ENCODE measurements around the gene COL11A1. TPM values are rescaled to one million over a fixed set of nuclear protein-coding genes. Genes with fewer than 3 reads are reported as not detected.
A peak's percentile ranks its signal among the peaks of the same experiment; 100 is the strongest.
"Not testable (repeated sequence)": the region's sequence is repeated elsewhere in the genome, so short reads cannot be mapped to it uniquely, and the experiment has no call there.

Gene COL11A1
- total RNA-seq, 2 experiments from 2014 or later, result not detected

GRCh38 chr1:103056423-103056822, 51.9 kb downstream of the COL11A1 start:
- Mint-ChIP-seq H3K27ac (no peak overlapping the region), H3K9me3 (peaks cover 2% of the 10 kb centered on the region), H3K36me3 (ENCODE audit: low read depth) (no peaks in the 10 kb centered on the region), H3K4me1 (no peaks in the 10 kb centered on the region), H3K4me3 (no peak overlapping the region), H3K27me3 (no peaks in the 10 kb centered on the region)
- ChIA-PET CTCF (no interaction called here), POLR2A (no interaction called here)
- DNase-seq, result no peak

DNA sequence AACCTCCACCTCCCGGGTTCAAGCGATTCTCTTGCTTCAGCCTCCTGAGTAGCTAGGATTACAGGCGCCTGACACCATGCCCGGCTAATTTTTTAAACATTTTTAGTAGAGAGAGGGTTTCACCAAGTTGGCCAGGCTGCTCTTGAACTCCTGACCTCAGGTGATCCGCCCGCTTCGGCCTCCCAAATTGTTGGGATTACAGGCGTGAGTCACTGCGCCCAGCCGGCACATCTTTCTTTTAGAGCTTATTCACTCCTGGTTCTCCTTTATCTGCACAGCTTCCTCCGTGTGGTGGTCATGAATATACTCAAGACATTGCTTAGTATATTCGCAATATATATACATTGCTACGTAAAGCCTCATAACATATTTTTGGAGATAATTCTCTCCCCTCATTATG, 80.2 kb downstream of the COL11A1 start:
- H3K36me3 Mint-ChIP-seq (ENCODE audit: low read depth); DNase-seq; H3K9me3 Mint-ChIP-seq; CTCF ChIA-PET; H3K27ac Mint-ChIP-seq; H3K27me3 Mint-ChIP-seq; POLR2A ChIA-PET; H3K4me3 Mint-ChIP-seq; H3K4me1 Mint-ChIP-seq: not testable (repeated sequence)

GRCh38 chr1:103025858-103026409, 82.4 kb downstream of the COL11A1 start:
- POLR2A ChIA-PET, result no interaction called here
- no peaks in the 10 kb centered on the region for H3K27me3 Mint-ChIP-seq
- no peak overlapping the region for H3K27ac Mint-ChIP-seq
- no peaks in the 10 kb centered on the region for H3K9me3 Mint-ChIP-seq
- H3K36me3 Mint-ChIP-seq (ENCODE audit: low read depth), result no peaks in the 10 kb centered on the region
- no peak overlapping the region for H3K4me3 Mint-ChIP-seq
- no peaks in the 10 kb centered on the region for H3K4me1 Mint-ChIP-seq
- CTCF ChIA-PET, result no interaction called here
- no peak for DNase-seq

GRCh38 chr1:103024051-103024450, 84.3 kb downstream of the COL11A1 start:
- Mint-ChIP-seq H3K27me3 (no peaks in the 10 kb centered on the region), H3K4me1 (no peaks in the 10 kb centered on the region), H3K36me3 (ENCODE audit: low read depth) (no peaks in the 10 kb centered on the region), H3K4me3 (no peak overlapping the region), H3K9me3 (no peaks in the 10 kb centered on the region), H3K27ac (no peak overlapping the region)
- CTCF ChIA-PET, result no interaction called here
- POLR2A ChIA-PET, result no interaction called here
- no peak for DNase-seq

DNA sequence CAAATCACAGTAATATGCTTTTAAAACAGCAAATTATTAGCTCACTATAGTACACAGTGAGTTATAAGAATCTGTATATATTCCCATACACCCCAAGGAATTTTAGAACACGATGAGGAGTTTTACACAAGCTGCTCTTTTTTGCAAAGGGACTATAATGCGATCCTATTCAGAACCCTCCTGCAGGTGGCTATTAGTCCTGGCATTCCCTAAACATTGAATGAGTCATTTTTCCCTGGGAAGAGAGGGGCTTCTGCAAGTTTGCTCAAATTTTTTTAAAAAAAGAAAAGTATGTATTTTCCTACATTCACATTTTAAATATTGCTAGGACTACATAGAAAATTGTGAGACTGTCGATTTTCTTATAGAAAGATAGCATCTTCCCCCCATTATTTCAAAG, 106.3 kb downstream of the COL11A1 start:
- no peak for DNase-seq
- Mint-ChIP-seq H3K27ac (no peak overlapping the region), H3K9me3 (no peaks in the 10 kb centered on the region), H3K4me1 (no peaks in the 10 kb centered on the region), H3K4me3 (no peak overlapping the region), H3K36me3 (ENCODE audit: low read depth) (no peaks in the 10 kb centered on the region), H3K27me3 (no peaks in the 10 kb centered on the region)
- ChIA-PET CTCF (no interaction called here), POLR2A (no interaction called here)

DNA sequence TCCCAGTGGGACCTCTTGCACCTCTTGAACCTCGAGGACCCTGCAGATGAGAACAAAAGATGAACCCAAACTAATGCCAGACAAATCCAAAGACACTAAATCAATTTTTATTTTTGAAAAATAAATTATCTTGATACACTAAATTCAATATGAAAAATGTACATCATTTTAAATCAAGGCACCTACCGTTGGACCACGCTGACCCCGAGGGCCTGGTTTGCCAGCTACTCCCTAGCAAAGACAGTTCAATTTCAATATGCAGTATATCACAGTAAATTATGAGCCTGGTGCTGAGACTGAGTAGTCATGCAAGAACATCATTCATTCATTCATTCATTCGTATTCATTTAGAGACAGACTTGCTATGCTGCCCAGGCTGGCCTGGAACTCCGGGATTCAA, 129.4 kb downstream of the COL11A1 start:
- no peaks in the 10 kb centered on the region for H3K9me3 Mint-ChIP-seq
- CTCF ChIA-PET, result no interaction called here
- no peaks in the 10 kb centered on the region for H3K36me3 Mint-ChIP-seq (ENCODE audit: low read depth)
- no peaks in the 10 kb centered on the region for H3K27me3 Mint-ChIP-seq
- no peak for DNase-seq
- no peak overlapping the region for H3K27ac Mint-ChIP-seq
- H3K4me1 Mint-ChIP-seq, result no peaks in the 10 kb centered on the region
- no peak overlapping the region for H3K4me3 Mint-ChIP-seq
- POLR2A ChIA-PET, result no interaction called here

DNA sequence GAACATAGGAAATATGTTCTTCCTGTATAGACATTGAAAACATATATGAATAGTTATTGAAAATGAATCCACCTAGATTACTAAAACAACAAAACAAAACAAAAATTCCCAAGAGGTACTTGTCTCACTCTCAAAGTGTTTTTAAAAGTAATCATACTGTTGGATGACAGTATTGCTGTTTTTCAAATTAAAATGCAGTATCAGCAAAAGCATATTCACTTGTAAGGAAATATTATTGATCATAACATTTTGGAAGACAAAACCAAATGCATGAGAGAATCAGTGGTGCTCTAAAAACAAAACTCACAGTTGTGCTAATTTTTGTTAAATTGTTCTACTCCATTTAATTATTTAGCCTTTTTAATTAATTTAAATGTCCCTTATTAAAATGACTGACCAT, 131.0 kb downstream of the COL11A1 start:
- DNase-seq, result no peak
- H3K36me3 Mint-ChIP-seq (ENCODE audit: low read depth), result no peaks in the 10 kb centered on the region
- H3K9me3 Mint-ChIP-seq, result no peaks in the 10 kb centered on the region
- no peak overlapping the region for H3K4me3 Mint-ChIP-seq
- H3K4me1 Mint-ChIP-seq, result no peaks in the 10 kb centered on the region
- ChIA-PET CTCF (no interaction called here), POLR2A (no interaction called here)
- no peak overlapping the region for H3K27ac Mint-ChIP-seq
- H3K27me3 Mint-ChIP-seq, result no peaks in the 10 kb centered on the region

DNA sequence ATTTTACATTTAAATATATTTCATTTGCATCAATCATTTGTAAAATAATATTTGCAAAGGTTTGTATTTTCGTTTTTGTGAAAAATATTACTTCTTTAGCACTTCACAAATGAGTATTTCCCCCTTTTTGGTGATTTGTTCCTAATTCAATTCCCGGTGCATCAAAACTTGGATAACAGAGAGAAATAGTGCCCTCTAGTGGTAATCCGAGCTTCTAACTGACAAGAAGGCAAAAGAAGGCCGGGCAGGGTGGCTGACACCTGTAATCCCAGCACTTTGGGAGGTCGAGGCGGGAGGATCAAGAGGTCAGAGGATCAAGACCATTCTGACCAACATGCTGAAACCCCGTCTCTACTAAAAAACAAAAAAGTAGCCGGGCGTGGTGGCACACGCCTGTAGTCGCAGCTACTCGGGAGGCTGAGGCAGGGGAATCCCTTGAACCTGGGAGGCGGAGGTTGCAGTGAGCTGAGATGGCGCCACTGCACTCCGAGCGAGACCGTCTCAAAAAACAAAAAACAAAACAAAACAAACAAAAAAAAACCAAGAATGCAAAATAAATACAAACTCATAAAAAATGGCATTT, 137.7 kb downstream of the COL11A1 start:
- Mint-ChIP-seq H3K27ac (no peak overlapping the region), H3K4me3 (no peak overlapping the region), H3K36me3 (ENCODE audit: low read depth) (no peaks in the 10 kb centered on the region), H3K4me1 (no peaks in the 10 kb centered on the region), H3K27me3 (no peaks in the 10 kb centered on the region), H3K9me3 (no peaks in the 10 kb centered on the region)
- CTCF ChIA-PET, result no interaction called here
- DNase-seq, result peak; percentile 29
- POLR2A ChIA-PET, result no interaction called here

DNA sequence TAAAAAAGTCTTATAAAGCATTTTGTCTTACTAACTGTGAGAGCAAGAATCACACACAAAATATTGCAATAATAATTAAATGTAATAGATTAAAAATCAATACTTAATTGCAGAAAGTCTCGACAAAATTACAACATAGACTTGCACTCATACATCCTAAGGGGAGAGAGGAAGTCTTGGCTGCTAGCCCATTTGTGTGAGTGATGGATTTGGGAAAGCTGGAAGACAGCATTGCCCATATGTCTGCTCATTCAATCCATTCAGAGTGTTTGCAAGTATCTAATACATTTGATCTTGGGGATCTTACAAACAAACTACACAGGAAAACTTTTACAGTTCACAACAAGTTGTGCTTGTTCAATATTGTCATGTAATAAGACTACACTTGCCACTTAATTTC, 140.5 kb downstream of the COL11A1 start:
- H3K27ac Mint-ChIP-seq, result no peak overlapping the region
- no peaks in the 10 kb centered on the region for H3K4me1 Mint-ChIP-seq
- H3K27me3 Mint-ChIP-seq, result no peaks in the 10 kb centered on the region
- no peak for DNase-seq
- CTCF ChIA-PET, result no interaction called here
- H3K4me3 Mint-ChIP-seq, result no peak overlapping the region
- H3K9me3 Mint-ChIP-seq, result no peaks in the 10 kb centered on the region
- no peaks in the 10 kb centered on the region for H3K36me3 Mint-ChIP-seq (ENCODE audit: low read depth)
- POLR2A ChIA-PET, result no interaction called here

- Mint-ChIP-seq H3K4me1 (no peaks in the 10 kb centered on the region), H3K9me3 (no peaks in the 10 kb centered on the region), H3K27ac (no peak overlapping the region), H3K36me3 (ENCODE audit: low read depth) (no peaks in the 10 kb centered on the region), H3K27me3 (no peaks in the 10 kb centered on the region), H3K4me3 (no peak overlapping the region)
- CTCF ChIA-PET, result no interaction called here
- POLR2A ChIA-PET, result no interaction called here
- no peak for DNase-seq
Observed at GRCh38 chr1:102961549-102961948, 146.8 kb downstream of the COL11A1 start.

DNA sequence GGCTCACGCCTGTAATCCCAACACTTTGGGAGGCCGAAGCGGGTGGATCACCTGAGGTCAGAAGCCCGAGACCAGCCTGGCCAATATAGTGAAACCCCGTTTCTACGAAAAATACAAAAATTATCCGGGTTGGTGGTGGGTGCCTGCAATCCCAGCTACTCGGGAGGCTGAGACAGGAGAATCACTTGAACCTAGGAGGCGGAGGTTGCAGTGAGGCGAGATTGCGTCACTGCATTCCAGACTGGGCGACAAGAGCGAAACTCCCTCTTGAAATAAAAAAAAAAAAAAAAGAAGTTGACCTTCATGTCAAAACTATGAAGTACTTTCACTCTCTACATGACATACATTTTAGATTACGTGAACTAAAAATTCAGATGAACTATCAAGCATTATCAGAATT, 153.7 kb downstream of the COL11A1 start:
- H3K27me3 Mint-ChIP-seq, result no peaks in the 10 kb centered on the region
- ChIA-PET POLR2A (no interaction called here), CTCF (no interaction called here)
- H3K4me1 Mint-ChIP-seq, result no peaks in the 10 kb centered on the region
- no peaks in the 10 kb centered on the region for H3K36me3 Mint-ChIP-seq (ENCODE audit: low read depth)
- no peaks in the 10 kb centered on the region for H3K9me3 Mint-ChIP-seq
- no peak for DNase-seq
- no peak overlapping the region for H3K4me3 Mint-ChIP-seq
- H3K27ac Mint-ChIP-seq, result no peak overlapping the region

DNA sequence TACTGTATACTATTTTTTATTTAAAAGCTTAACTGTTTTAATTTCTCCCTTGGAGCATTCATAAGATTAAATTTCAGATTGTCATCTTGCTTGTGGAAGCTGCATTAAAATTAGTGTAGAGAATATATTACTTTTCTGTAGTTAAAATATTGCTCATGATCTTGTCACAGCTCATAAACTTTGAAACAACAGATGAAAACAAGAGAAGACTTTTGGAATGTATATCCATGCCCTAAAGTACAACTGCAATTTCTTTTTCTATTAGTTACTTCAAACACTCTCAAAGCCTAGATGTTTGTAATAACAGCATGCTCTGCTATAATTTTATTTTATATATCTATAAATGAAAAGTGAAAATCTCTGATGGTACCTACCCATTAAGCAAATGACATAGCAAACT, 155.9 kb downstream of the COL11A1 start:
- no peaks in the 10 kb centered on the region for H3K9me3 Mint-ChIP-seq
- ChIA-PET POLR2A (no interaction called here), CTCF (no interaction called here)
- H3K27me3 Mint-ChIP-seq, result no peaks in the 10 kb centered on the region
- no peak for DNase-seq
- no peak overlapping the region for H3K4me3 Mint-ChIP-seq
- no peaks in the 10 kb centered on the region for H3K4me1 Mint-ChIP-seq
- H3K36me3 Mint-ChIP-seq (ENCODE audit: low read depth), result no peaks in the 10 kb centered on the region
- no peak overlapping the region for H3K27ac Mint-ChIP-seq

- Mint-ChIP-seq H3K36me3 (ENCODE audit: low read depth) (no peaks in the 10 kb centered on the region), H3K9me3 (no peaks in the 10 kb centered on the region), H3K27ac (no peak overlapping the region), H3K4me1 (no peaks in the 10 kb centered on the region), H3K4me3 (no peak overlapping the region), H3K27me3 (no peaks in the 10 kb centered on the region)
- POLR2A ChIA-PET, result no interaction called here
- CTCF ChIA-PET, result no interaction called here
- no peak for DNase-seq
Observed at GRCh38 chr1:102942324-102942723, 166.0 kb downstream of the COL11A1 start.

DNA sequence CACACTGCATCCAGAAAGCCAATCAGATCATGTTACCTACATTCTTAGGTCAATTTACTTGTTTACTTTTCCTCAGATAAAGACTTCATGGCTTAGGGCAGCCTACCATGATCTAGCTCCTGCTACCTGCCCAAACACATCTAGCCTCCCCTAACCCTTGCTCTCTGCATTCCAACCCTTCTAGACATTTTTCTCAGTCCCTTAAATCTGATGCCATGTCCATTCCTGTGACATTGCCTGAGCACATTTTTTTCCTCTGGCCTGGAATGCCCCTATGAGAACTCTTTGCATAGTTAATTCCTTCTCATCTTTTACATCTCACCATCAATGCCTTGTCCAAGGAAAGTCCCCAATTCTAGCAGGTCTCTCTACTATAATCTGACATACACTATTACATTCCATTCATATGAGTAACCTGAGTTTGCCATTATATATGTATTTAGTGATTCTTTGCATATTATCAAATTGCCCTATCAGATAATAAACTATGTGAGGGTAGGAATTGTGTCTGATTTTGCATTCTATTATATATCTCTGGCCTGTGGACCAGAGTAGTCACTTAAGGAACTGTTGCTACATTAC, 166.9 kb downstream of the COL11A1 start:
- H3K27ac Mint-ChIP-seq, result no peak overlapping the region
- ChIA-PET CTCF (no interaction called here), POLR2A (no interaction called here)
- no peaks in the 10 kb centered on the region for H3K4me1 Mint-ChIP-seq
- no peaks in the 10 kb centered on the region for H3K36me3 Mint-ChIP-seq (ENCODE audit: low read depth)
- H3K27me3 Mint-ChIP-seq, result no peaks in the 10 kb centered on the region
- DNase-seq, result no peak
- no peak overlapping the region for H3K4me3 Mint-ChIP-seq
- no peaks in the 10 kb centered on the region for H3K9me3 Mint-ChIP-seq

Measured in activated CD4-positive, alpha-beta T cell treated with anti-CD3 and anti-CD28 coated beads, Interleukin-2, amount 10 ng/mL, durations not matched to agents 7 days and 5 days (primary cell).